Osteoblast (primary cell): Measurements from ENCODE around the gene SLC16A10. TPM values are rescaled to one million over a fixed set of nuclear protein-coding genes. Genes with fewer than 3 reads are reported as not detected.

Experiments
- DNase-seq: peaks from one replicate; pipeline ENCODE4 v3.0.0; 2011; ENCODE audit warnings: low spot score, mixed read lengths; ENCODE audit not compliant: insufficient read length; ENCODE audit errors: missing footprints
- H2AFZ ChIP-seq: 2 replicates; pipeline ENCODE4 v1.6.0; 2011; ENCODE audit warnings: mild to moderate bottlenecking, low read length
- H3K27ac ChIP-seq: 2 replicates; pipeline ENCODE4 v1.5.1; 2011; ENCODE audit warnings: mild to moderate bottlenecking, low read depth, low read length, moderate library complexity
- H3K27me3 ChIP-seq: 2 replicates; pipeline ENCODE4 v1.6.0; 2012; ENCODE audit warnings: mild to moderate bottlenecking, control low read depth, inconsistent platforms, low read length, moderate library complexity; ENCODE audit not compliant: insufficient read depth
- H3K36me3 ChIP-seq: 2 replicates; pipeline ENCODE4 v1.5.1; 2011; ENCODE audit warnings: mild to moderate bottlenecking, low read length, control low read depth, moderate library complexity; ENCODE audit not compliant: insufficient read depth
- H3K4me1 ChIP-seq: 2 replicates; pipeline ENCODE4 v1.5.1; 2011; ENCODE audit warnings: mild to moderate bottlenecking, low read length, control low read depth, moderate library complexity; ENCODE audit not compliant: insufficient read depth
- H3K4me2 ChIP-seq: 2 replicates; pipeline ENCODE4 v1.6.0; 2011; ENCODE audit warnings: mild to moderate bottlenecking, low read length; ENCODE audit not compliant: insufficient read depth
- H3K4me3 ChIP-seq: fragments of 200-600 bp; sonication (generic); 3 replicates; pipeline ENCODE4 v1.5.1; 2012; ENCODE audit warnings: mild to moderate bottlenecking, low read length, inconsistent platforms; ENCODE audit not compliant: insufficient read depth
- H3K79me2 ChIP-seq: 2 replicates; pipeline ENCODE4 v1.6.0; 2012; ENCODE audit warnings: mild to moderate bottlenecking, low read length, control low read depth, inconsistent platforms; ENCODE audit not compliant: insufficient read depth
- H3K9me3 ChIP-seq: 2 replicates; pipeline ENCODE4 v1.5.1; 2011; ENCODE audit warnings: low read depth, low read length, control low read depth
- H4K20me1 ChIP-seq: 2 replicates; pipeline ENCODE4 v1.6.0; 2012; ENCODE audit warnings: mild to moderate bottlenecking, low read length, control low read depth; ENCODE audit not compliant: insufficient read depth
- total RNA-seq: library from RNA; depleted of rRNA; stranded (reverse); fragments of >200 nt; gene quantifications from 2 replicates; pipeline ENCODE4 v1.2.3, GENCODE V29; 2012
- TF ChIP-seq, protein P1 (sequence below): IDR thresholded peaks from 2 replicates; pipeline ENCODE4 v1.5.1; 2011; ENCODE audit warnings: mild to moderate bottlenecking, low read depth, low read length, moderate library complexity; ENCODE audit errors: extremely low read depth

SLC16A10 gene
- total RNA-seq, 1 donor = under 0.01 TPM

DNA sequence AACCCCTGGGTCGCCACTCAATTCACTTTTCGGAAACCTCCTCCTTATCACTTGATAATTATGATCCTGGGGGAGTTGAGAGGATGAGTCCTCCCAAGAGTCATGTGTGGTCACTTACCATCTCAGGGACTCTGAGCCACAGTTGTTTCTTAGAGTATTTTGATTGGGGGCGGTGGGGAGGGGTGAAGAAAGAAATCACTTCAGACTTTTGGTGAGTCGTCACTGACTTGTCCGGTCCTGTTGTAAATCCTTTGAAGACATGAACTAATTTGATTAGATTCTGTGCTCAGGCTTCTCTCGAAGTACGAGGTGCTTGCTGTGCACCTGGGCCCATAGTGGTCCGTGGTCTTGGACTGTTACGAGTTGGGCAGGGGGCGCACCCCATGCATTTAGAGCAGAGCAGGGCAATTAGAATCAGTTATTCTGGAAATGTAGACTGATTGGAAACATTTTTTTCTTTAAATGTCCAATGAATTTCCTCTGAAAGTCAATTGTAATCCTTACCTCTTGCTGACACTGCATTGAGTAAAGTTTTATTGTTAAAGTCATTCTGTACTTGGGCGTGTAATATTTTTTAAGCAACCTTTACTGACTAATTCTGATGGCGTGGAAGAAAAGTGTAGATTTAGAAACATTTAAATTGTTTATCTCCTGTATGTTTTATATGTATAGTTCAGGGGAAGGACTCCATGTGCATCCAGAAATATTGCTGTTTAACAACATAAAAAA, 173.4 kb downstream of the SLC16A10 start:
- H2AFZ ChIP-seq = no peak overlapping the region
- H3K4me2 ChIP-seq = peak overlapping the region; percentile 89
- peaks cover 30% of the 10 kb centered on the region for H3K79me2 ChIP-seq
- H3K4me1 ChIP-seq = peaks cover 22% of the 10 kb centered on the region
- peak overlapping the region; percentile 42 for H3K27ac ChIP-seq
- peak overlapping the region; percentile 91 for H3K4me3 ChIP-seq
- peaks cover 9% of the 10 kb centered on the region for H3K36me3 ChIP-seq
- no peaks in the 10 kb centered on the region for H3K27me3 ChIP-seq
- no peaks in the 10 kb centered on the region for H3K9me3 ChIP-seq
- peaks cover 9% of the 10 kb centered on the region for H4K20me1 ChIP-seq
- peak; percentile 62 for DNase-seq
- TF ChIP-seq, protein P1, sequence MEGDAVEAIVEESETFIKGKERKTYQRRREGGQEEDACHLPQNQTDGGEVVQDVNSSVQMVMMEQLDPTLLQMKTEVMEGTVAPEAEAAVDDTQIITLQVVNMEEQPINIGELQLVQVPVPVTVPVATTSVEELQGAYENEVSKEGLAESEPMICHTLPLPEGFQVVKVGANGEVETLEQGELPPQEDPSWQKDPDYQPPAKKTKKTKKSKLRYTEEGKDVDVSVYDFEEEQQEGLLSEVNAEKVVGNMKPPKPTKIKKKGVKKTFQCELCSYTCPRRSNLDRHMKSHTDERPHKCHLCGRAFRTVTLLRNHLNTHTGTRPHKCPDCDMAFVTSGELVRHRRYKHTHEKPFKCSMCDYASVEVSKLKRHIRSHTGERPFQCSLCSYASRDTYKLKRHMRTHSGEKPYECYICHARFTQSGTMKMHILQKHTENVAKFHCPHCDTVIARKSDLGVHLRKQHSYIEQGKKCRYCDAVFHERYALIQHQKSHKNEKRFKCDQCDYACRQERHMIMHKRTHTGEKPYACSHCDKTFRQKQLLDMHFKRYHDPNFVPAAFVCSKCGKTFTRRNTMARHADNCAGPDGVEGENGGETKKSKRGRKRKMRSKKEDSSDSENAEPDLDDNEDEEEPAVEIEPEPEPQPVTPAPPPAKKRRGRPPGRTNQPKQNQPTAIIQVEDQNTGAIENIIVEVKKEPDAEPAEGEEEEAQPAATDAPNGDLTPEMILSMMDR = no peak

DNA sequence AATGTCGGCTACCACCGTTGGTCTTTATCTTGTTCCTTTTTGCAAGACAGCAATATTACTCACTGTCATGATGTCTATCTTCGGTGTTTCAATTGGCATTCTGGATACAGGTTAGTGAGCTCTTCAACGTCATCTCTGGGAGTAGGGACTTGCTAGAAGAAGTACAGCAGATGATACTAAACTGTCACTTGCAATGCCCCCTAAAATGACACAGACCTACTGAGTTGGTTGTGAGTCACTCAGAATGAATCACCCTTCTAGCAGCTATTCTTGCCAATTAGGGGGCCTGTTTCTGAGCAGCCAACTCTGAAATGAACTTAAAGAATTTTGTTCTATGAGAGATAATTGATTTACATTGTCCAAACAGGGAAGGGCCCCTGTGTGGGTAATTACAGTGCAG, 176.5 kb downstream of the SLC16A10 start:
- peak; percentile 93 for DNase-seq
- TF ChIP-seq, protein P1 = no peak

DNA sequence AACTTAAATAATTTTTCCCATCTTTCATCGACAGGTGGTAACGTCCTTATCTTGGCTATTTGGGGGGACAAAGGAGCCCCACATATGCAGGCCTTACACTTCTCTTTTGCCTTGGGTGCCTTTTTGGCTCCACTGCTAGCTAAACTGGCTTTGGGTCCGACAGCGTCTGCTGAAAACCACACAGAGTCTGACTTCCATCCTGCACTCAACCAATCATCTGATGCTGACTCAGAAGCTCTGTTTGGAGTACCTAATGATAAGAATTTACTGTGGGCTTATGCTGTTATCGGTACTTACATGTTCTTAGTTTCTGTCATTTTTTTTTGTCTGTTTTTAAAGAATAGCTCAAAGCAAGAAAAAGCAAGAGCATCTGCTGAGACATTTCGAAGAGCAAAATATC, 178.5 kb downstream of the SLC16A10 start:
- Histone ChIP-seq H3K4me1 (peaks cover 10% of the 10 kb centered on the region), H3K79me2 (peaks cover 44% of the 10 kb centered on the region), H3K4me2 (no peak overlapping the region), H3K36me3 (peaks cover 36% of the 10 kb centered on the region), H3K9me3 (no peaks in the 10 kb centered on the region), H3K4me3 (no peak overlapping the region), H4K20me1 (peaks cover 9% of the 10 kb centered on the region), H3K27ac (no peak overlapping the region), H3K27me3 (no peaks in the 10 kb centered on the region), H2AFZ (no peak overlapping the region)
- DNase-seq = no peak
- TF ChIP-seq, protein P1 = no peak

More for the DNA sequence above, 176.5 kb downstream of the SLC16A10 start:
- Histone ChIP-seq H2AFZ (no peak overlapping the region), H3K9me3 (no peaks in the 10 kb centered on the region), H4K20me1 (peaks cover 9% of the 10 kb centered on the region), H3K4me2 (peak overlapping the region; percentile 31), H3K4me3 (no peak overlapping the region), H3K27me3 (no peaks in the 10 kb centered on the region), H3K27ac (peak overlapping the region; percentile 11), H3K79me2 (peaks cover 47% of the 10 kb centered on the region), H3K36me3 (peaks cover 27% of the 10 kb centered on the region), H3K4me1 (peaks cover 20% of the 10 kb centered on the region)

DNA sequence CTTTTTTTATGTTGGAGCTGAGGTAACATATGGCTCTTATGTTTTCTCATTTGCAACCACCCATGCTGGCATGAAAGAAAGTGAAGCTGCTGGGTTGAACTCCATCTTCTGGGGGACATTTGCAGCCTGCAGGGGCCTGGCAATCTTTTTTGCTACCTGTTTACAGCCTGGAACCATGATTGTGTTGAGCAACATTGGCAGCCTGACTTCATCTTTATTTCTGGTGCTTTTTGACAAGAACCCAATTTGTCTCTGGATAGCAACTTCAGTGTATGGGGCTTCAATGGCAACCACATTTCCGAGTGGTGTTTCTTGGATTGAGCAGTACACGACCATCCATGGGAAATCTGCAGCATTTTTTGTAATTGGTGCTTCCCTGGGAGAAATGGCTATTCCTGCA, 179.0 kb downstream of the SLC16A10 start:
- no peaks in the 10 kb centered on the region for H3K9me3 ChIP-seq
- H4K20me1 ChIP-seq = peaks cover 9% of the 10 kb centered on the region
- no peaks in the 10 kb centered on the region for H3K27me3 ChIP-seq
- peaks cover 9% of the 10 kb centered on the region for H3K4me1 ChIP-seq
- H3K27ac ChIP-seq = no peak overlapping the region
- H2AFZ ChIP-seq = no peak overlapping the region
- H3K4me3 ChIP-seq = no peak overlapping the region
- no peak overlapping the region for H3K4me2 ChIP-seq
- peaks cover 40% of the 10 kb centered on the region for H3K79me2 ChIP-seq
- peak; percentile 32 for DNase-seq
- TF ChIP-seq, protein P1 = no peak
- peaks cover 36% of the 10 kb centered on the region for H3K36me3 ChIP-seq
